Activated CD4-positive, alpha-beta T cell treated with anti-CD3 and anti-CD28 coated beads, Interleukin-2, Interleukin-6, amounts not matched to agents 100 ng/mL and 50 ng/mL, durations not matched to agents 16 hours and 8 hours (primary cell): Measurements from ENCODE around the gene HTT.
A peak's percentile ranks its signal among the peaks of the same experiment; 100 is the strongest.
"Not testable (repeated sequence)": the region's sequence is repeated elsewhere in the genome, so short reads cannot be mapped to it uniquely, and the experiment has no call there.

ENCODE experiments used
- DNase-seq: peaks from one replicate; pipeline ENCODE4 v3.0.0-alpha.2; 2020

Gene HTT

GRCh38 chr4:3124070-3124767, 49.7 kb downstream of the HTT start:
- no peak for DNase-seq

GRCh38 chr4:3127112-3127511, 52.6 kb downstream of the HTT start:
- DNase-seq: no peak

GRCh38 chr4:3128058-3128457, 53.6 kb downstream of the HTT start:
- no peak for DNase-seq

- no peak for DNase-seq
These were observed 54.5 kb downstream of the HTT start for GRCh38 chr4:3128976-3129375.

GRCh38 chr4:3130201-3130600, 55.7 kb downstream of the HTT start:
- no peak for DNase-seq

- no peak for DNase-seq
These were observed 56.3 kb downstream of the HTT start for GRCh38 chr4:3130826-3131225.

GRCh38 chr4:3134201-3134600, 59.7 kb downstream of the HTT start:
- DNase-seq: no peak

GRCh38 chr4:3135155-3136011, 60.9 kb downstream of the HTT start:
- no peak for DNase-seq

GRCh38 chr4:3136454-3136853, 62.0 kb downstream of the HTT start:
- DNase-seq: no peak

- no peak for DNase-seq
These were observed 63.4 kb downstream of the HTT start for GRCh38 chr4:3137908-3138307.

GRCh38 chr4:3145234-3145924, 70.9 kb downstream of the HTT start:
- no peak for DNase-seq

GRCh38 chr4:3148926-3149325, 74.4 kb downstream of the HTT start:
- DNase-seq: no peak

- not testable (repeated sequence) for DNase-seq
These were observed 76.8 kb downstream of the HTT start for GRCh38 chr4:3151238-3151637.

- DNase-seq: no peak
These were observed 82.9 kb downstream of the HTT start for GRCh38 chr4:3157366-3157765.

GRCh38 chr4:3158841-3159240, 84.4 kb downstream of the HTT start:
- no peak for DNase-seq

GRCh38 chr4:3160438-3160837, 86.0 kb downstream of the HTT start:
- no peak for DNase-seq

GRCh38 chr4:3161044-3161443, 86.6 kb downstream of the HTT start:
- not testable (repeated sequence) for DNase-seq

- DNase-seq: not testable (repeated sequence)
These were observed 92.0 kb downstream of the HTT start for GRCh38 chr4:3166434-3166833.

GRCh38 chr4:3168029-3168428, 93.5 kb downstream of the HTT start:
- DNase-seq: peak; percentile 7

- DNase-seq: no peak
These were observed 100.2 kb downstream of the HTT start for GRCh38 chr4:3174371-3175338.

GRCh38 chr4:3176367-3177229, 102.1 kb downstream of the HTT start:
- no peak for DNase-seq

- no peak for DNase-seq
These were observed 102.9 kb downstream of the HTT start for GRCh38 chr4:3177426-3177825.
